ENCODE results near the gene RNH1.

DNA sequence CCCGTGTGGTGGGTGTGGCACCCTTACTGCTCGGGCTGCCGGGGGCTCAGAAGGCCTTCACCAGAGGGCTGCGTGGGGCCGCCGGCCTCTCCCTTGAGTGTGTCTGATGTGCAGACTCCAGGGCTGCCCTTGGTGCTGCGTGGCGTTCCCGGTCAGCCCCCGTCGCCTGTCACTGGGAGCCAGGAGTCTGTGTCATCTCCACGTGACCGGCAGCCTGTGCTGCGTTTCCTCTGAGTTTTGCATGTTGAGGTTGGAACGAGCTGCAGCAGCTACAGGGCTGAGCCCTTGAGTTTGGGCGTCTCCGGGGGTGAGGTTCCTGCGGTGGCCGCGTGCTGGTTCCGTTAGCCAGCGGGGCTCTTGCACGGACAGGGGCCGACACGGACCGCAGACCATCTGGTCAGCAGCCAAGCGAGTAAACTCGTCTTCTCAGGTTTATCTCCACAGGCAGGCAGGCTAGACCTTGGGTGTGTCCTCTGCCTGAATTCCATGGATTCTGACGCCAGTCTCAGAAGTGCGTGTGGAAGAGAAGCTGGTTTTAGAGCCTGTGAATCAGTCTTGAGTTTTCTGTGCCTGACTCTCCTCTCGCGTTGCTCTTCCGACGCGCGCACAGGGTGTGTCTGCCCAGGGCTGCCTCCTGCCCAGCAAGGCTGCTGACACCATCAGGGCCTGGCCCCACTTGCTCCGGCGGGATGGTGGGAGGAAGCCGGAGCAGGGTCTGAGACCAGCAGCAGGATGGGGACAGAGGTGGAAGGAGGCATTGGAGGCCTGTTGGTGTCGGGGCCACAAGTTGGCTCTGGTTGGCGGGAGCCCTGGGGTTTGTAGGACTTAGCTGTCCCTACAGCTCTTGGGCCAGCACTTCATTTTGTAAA, 46.5 kb downstream of the RNH1 start:
- TF ChIP-seq POLR2A (IDR thresholded peaks at IDR 0.05; ENCODE audit: low read depth, low read length) (no peak), POLR2AphosphoS5 (IDR thresholded peaks at IDR 0.05; ENCODE audit: low read depth, low read length) (no peak), TAF1 (IDR thresholded peaks at IDR 0.05; ENCODE audit: low read depth, low read length) (no peak), POU2F2 (IDR thresholded peaks at IDR 0.05; ENCODE audit: low read depth, low read length) (no peak), SPI1 (IDR thresholded peaks at IDR 0.05; ENCODE audit: low read depth, low read length) (no peak), PAX5 (IDR thresholded peaks at IDR 0.05; ENCODE audit: insufficient read depth, low read length, severe bottlenecking) (no peak)
